Left lung (tissue), 10 donors: ENCODE results near the gene CISTR. TPM values are rescaled to one million over a fixed set of nuclear protein-coding genes. Genes with fewer than 3 reads are reported as not detected.
A peak's percentile ranks its signal among the peaks of the same experiment; 100 is the strongest.

Source experiments
- ATAC-seq: fragments of 200-7000 bp; cut with Tn5 transposase; one replicate; pipeline ENCODE4 v1.9.1; 2020; ENCODE audit warnings: moderate library complexity
- DNase-seq, 4 donors: peaks; one replicate each; pipeline ENCODE4 v3.0.0-alpha.2; 2013 to 2020
- H3K27ac ChIP-seq, 2 donors: fragments of 200-600 bp; sonication (generic) in 1 of 2; one replicate each; pipeline versions ENCODE4 v1.5.0 to v1.8.0; 2020 to 2021
- H3K27me3 ChIP-seq, 2 donors: fragments of 200-600 bp; sonication (generic) in 1 of 2; one replicate each; pipeline versions ENCODE4 v1.5.0 to v1.8.0; 2020 to 2021
- H3K36me3 ChIP-seq, 2 donors: fragments of 200-600 bp; sonication (generic) in 1 of 2; one replicate each; pipeline versions ENCODE4 v1.5.0 to v1.8.0; 2020 to 2021
- H3K4me1 ChIP-seq, 2 donors: fragments of 200-600 bp; one replicate each; pipeline ENCODE4 v1.8.0; 2021
- H3K4me3 ChIP-seq, 2 donors: fragments of 200-600 bp; sonication (generic) in 1 of 2; one replicate each; pipeline versions ENCODE4 v1.5.0 to v1.8.0; 2020 to 2021; ENCODE audit warnings: mild to moderate bottlenecking in 1 of 2
- H3K9me3 ChIP-seq, 2 donors: fragments of 200-600 bp; sonication (generic) in 1 of 2; one replicate each; pipeline versions ENCODE4 v1.5.0 to v1.8.0; 2020 to 2021
- intact Hi-C, 2 donors: fragments of 100-400 bp; cut with DNase I; formaldehyde crosslinking; loops; one replicate each; pipeline versions ENCODE4 v1.11.2 to v1.14.2; 2022
- polyA plus RNA-seq, 6 donors: library from polyadenylated mRNA; unstranded; fragments of 120-200 nt; gene quantifications; one replicate each; pipeline ENCODE4 v1.2.1, GENCODE V29; 2013; ENCODE audit not compliant: insufficient read length in 6 of 6
- total RNA-seq, 2 donors: library from RNA; stranded (reverse); fragmentation: NEBNext Ultra II Directional; extraction: Animal tissue kit (Norgen Biotek cat#: 25700); gene quantifications; one replicate each; pipeline ENCODE4 v1.2.1, GENCODE V29; 2021
- TF ChIP-seq, protein P1 (sequence below), 2 donors: fragments of 200-600 bp; sonication (generic) in 1 of 2; IDR thresholded peaks; one replicate each; pipeline versions ENCODE4 v1.5.0 to v1.8.0; 2021; ENCODE audit warnings: antibody characterized with exemption in 2 of 2
- donor health status: DM: no; HTN: yes; CAD: no.
- donor health status: DM: no; HTN: no; CAD: no.

The CISTR gene
- total and polyA plus RNA-seq, 8 donors, result not detected

DNA sequence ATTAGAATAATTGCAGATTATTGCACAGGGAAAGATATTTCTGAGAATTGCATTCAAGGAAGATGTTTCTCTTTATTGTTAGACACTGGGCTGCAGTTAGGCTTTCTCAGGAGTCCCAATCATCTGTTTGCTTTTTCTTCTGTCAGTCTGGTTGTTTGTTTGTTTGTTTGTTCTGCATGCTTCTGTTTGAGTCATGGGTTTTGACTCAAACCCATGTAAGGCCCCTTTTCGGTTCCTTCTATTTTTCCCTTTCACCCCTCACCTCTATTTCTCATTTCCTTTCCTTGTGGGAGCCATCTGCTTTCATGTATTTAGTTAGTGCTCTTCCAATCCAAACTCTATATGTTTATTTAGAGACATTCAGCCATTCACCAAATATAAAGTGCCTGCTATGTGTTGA is 25.1 kb upstream of the CISTR start:
- Histone ChIP-seq H3K27me3 (peaks cover 0 to 44% of the 10 kb centered on the region in 2 donors), H3K36me3 (no peaks in the 10 kb centered on the region), H3K4me1 (no peaks in the 10 kb centered on the region), H3K9me3 (no peaks in the 10 kb centered on the region), H3K27ac (no peak overlapping the region), H3K4me3 (no peak overlapping the region)
- TF ChIP-seq, protein P1, sequence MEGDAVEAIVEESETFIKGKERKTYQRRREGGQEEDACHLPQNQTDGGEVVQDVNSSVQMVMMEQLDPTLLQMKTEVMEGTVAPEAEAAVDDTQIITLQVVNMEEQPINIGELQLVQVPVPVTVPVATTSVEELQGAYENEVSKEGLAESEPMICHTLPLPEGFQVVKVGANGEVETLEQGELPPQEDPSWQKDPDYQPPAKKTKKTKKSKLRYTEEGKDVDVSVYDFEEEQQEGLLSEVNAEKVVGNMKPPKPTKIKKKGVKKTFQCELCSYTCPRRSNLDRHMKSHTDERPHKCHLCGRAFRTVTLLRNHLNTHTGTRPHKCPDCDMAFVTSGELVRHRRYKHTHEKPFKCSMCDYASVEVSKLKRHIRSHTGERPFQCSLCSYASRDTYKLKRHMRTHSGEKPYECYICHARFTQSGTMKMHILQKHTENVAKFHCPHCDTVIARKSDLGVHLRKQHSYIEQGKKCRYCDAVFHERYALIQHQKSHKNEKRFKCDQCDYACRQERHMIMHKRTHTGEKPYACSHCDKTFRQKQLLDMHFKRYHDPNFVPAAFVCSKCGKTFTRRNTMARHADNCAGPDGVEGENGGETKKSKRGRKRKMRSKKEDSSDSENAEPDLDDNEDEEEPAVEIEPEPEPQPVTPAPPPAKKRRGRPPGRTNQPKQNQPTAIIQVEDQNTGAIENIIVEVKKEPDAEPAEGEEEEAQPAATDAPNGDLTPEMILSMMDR (IDR thresholded peaks at IDR 0.05), result no peak
- intact Hi-C loops, result no loop called here
- DNase-seq (no peak), ATAC-seq (no peak)

DNA sequence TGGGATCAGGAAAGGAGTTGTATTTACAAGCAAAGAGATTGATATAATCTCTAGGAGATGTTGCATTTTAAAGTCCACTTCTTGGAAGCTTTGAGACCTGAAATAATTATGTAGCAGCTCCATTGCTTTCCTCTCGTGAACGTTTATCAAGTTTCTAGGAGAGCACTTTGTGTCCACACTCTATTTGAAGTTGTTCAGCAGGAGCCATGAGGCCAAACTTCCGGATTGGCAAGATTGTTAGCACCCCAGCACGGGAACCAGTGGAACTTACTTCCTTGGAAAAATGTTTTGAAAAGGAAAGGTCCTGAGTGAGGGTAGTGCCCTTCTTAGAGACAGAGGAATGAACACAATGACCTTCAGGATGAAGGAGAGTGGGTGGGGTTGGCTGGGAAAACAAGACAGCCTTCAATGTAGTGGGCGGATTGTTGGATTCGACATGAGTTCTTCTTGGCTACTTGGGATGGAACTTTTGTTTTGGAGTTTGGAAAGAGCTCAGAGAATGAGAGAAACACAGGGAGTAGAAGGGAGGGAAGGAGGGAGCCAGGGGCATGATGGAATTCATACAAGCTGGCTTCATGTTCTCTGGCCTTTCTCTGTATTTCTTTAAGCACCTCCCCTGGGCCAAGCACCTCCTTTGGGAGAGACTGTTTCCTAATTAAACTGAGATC is 23.8 kb upstream of the CISTR start:
- TF ChIP-seq, protein P1 (IDR thresholded peaks at IDR 0.05), result no peak
- H3K9me3 ChIP-seq, result no peaks in the 10 kb centered on the region
- peak; percentile 66 for ATAC-seq

DNA sequence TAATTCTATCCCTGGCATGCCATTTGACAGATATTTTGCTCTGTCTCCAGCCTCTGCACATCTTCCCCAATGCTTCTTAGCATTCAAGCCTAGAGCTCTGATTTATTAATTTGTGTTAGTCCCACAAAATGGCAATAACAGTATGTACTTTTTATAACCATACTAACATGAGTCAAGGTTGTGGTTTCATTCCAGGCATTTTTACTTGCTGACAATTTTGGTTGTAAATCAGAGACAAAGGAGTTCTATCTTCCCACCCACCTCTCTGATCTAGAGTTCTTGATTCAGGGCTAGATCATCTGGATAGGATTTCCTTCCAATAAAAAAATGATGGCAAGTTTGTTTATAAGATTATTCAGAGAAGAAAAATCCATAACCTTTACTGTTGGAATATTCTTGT is 18.5 kb upstream of the CISTR start:
- no peaks in the 10 kb centered on the region for H3K4me1 ChIP-seq
- H3K27me3 ChIP-seq, result peaks cover 7 to 63% of the 10 kb centered on the region in 2 donors
- H3K9me3 ChIP-seq, result no peaks in the 10 kb centered on the region
- TF ChIP-seq, protein P1 (IDR thresholded peaks at IDR 0.05), result no peak
- H3K4me3 ChIP-seq, result no peak overlapping the region
- intact Hi-C loops, result no loop called here
- H3K36me3 ChIP-seq, result no peaks in the 10 kb centered on the region
- DNase-seq (no peak), ATAC-seq (no peak)
- no peak overlapping the region for H3K27ac ChIP-seq

More for the DNA sequence above, 23.8 kb upstream of the CISTR start:
- DNase-seq, result peak in 1 of 4 donors; percentile 39
- no peak overlapping the region for H3K27ac ChIP-seq
- intact Hi-C loops, result no loop called here
- H3K36me3 ChIP-seq, result no peaks in the 10 kb centered on the region
- peaks cover 0 to 44% of the 10 kb centered on the region in 2 donors for H3K27me3 ChIP-seq
- no peak overlapping the region for H3K4me3 ChIP-seq
- H3K4me1 ChIP-seq, result no peaks in the 10 kb centered on the region

DNA sequence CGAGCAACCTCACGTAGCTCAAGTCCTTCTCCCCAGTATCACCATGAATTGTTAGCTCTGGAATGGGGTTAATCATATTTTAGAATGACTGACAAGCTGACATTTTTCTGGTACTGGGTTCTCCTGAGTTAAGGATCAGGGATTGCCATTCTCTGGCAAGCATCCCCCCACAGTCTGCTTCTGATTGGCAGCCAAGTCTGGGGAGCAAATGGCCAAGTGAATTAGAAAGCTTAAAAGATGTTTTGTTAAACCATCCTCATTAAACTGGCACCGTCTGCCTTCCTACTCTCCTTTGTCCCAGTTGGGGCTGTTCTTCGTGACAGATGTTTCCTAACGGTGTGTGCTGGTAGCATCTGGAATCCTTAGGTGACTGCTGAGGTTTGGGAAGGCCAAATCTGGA is 17.2 kb upstream of the CISTR start:
- TF ChIP-seq, protein P1 (IDR thresholded peaks at IDR 0.05), result no peak
- no peak overlapping the region for H3K4me3 ChIP-seq
- H3K27me3 ChIP-seq, result peaks cover 7 to 70% of the 10 kb centered on the region in 2 donors
- H3K9me3 ChIP-seq, result no peaks in the 10 kb centered on the region
- no peaks in the 10 kb centered on the region for H3K4me1 ChIP-seq
- H3K27ac ChIP-seq, result no peak overlapping the region
- no peak for DNase-seq
- ATAC-seq, result no peak
- no peaks in the 10 kb centered on the region for H3K36me3 ChIP-seq
- intact Hi-C loops, result no loop called here

DNA sequence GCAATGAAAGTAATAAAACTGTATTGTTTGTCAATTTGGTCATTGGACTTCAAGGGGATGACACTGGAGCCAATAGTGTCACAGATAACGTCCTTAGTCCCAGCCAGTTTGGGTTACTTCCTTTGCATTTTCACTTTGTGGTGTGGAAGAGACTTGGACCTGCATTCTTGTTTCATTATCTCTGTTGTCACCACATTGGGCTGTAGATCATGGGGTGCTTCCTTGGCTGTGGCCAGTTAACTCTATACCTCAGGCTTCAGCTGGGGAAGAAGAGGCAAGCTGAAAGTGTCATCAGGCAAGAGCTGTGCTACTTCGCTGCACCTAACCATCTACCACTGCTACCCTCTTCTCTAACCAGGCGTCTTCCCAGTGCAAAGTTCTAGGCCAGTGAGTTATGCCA is 15.1 kb upstream of the CISTR start:
- no peaks in the 10 kb centered on the region for H3K4me1 ChIP-seq
- intact Hi-C loops, result no loop called here
- no peak overlapping the region for H3K4me3 ChIP-seq
- ATAC-seq (no peak), DNase-seq (no peak)
- peaks cover 12 to 81% of the 10 kb centered on the region in 2 donors for H3K27me3 ChIP-seq
- TF ChIP-seq, protein P1 (IDR thresholded peaks at IDR 0.05), result no peak
- no peaks in the 10 kb centered on the region for H3K36me3 ChIP-seq
- H3K9me3 ChIP-seq, result no peaks in the 10 kb centered on the region
- no peak overlapping the region for H3K27ac ChIP-seq
